ENCODE data around the gene PARD6G. TPM values are rescaled to one million over a fixed set of nuclear protein-coding genes. Genes with fewer than 3 reads are reported as not detected.

Gene PARD6G
- total RNA-seq, 1 experiment from 2014 or later: not detected

DNA sequence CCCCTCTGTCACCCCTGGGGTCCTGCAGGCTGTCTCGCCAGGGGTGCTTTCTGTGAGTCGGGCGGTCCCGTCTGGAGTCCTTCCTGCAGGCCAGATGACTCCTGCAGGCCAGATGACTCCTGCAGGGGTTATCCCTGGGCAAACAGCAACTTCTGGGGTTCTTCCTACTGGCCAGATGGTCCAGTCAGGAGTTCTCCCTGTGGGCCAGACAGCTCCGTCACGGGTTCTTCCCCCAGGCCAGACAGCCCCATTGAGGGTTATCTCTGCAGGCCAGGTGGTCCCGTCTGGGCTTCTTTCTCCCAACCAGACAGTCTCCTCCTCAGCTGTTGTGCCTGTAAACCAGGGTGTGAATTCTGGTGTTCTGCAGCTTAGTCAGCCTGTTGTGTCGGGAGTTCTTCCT lies 110.6 kb downstream of the PARD6G start:
- Histone ChIP-seq H2AFZ (ENCODE audit: low read length) (no peak overlapping the region), H3K9me2 (replicated peaks; ENCODE audit: insufficient read depth, low read length) (no peaks in the 10 kb centered on the region), H4K20me1 (ENCODE audit: insufficient read depth, low read depth, low read length) (no peaks in the 10 kb centered on the region), H3K9me3 (ENCODE audit: low read length) (no peaks in the 10 kb centered on the region), H3K4me3 (ENCODE audit: low read length) (no peak overlapping the region), H3K9ac (ENCODE audit: low read length) (no peak overlapping the region), H3K4me1 (ENCODE audit: low read length) (no peaks in the 10 kb centered on the region), H3K36me3 (ENCODE audit: insufficient read depth, low read length) (no peaks in the 10 kb centered on the region), H3K79me2 (ENCODE audit: low read length) (0 out of 2 replicates have a peak, but pooled peaks cover 9% of the 10 kb centered on the region), H3K4me2 (ENCODE audit: low read depth, low read length, poor library complexity, severe bottlenecking) (no peak overlapping the region), H3K27ac (ENCODE audit: low read length) (no peak overlapping the region), H3K27me3 (ENCODE audit: low read length) (no peaks in the 10 kb centered on the region)
- DNase-seq: no peak

DNA sequence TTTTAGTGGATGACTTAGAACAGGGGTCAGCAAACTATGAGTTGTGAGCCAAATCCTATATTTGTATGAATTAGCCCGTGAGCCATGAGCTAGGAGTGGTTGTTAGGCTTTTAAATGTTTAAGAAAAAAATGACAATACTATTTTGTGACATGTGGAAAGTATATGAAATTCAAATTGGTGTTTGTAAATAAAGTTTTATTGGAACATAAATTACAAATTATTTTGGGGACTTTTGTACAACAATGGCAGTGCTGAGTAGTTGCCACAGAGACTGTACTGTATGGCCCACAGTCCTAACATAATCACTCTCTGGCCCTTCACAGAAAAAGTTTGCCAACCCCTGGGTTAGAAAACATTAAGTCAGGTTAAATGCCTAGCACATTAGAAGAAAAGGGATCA lies 112.2 kb downstream of the PARD6G start:
- Histone ChIP-seq H3K9me2 (replicated peaks; ENCODE audit: insufficient read depth, low read length) (no peaks in the 10 kb centered on the region), H3K4me2 (ENCODE audit: low read depth, low read length, poor library complexity, severe bottlenecking) (no peak overlapping the region), H3K79me2 (ENCODE audit: low read length) (peaks cover 17% of the 10 kb centered on the region), H4K20me1 (ENCODE audit: insufficient read depth, low read depth, low read length) (no peaks in the 10 kb centered on the region), H3K27me3 (ENCODE audit: low read length) (no peaks in the 10 kb centered on the region), H3K36me3 (ENCODE audit: insufficient read depth, low read length) (no peaks in the 10 kb centered on the region), H3K9ac (ENCODE audit: low read length) (no peak overlapping the region), H3K27ac (ENCODE audit: low read length) (no peak overlapping the region), H3K4me3 (ENCODE audit: low read length) (no peak overlapping the region), H2AFZ (ENCODE audit: low read length) (no peak overlapping the region), H3K9me3 (ENCODE audit: low read length) (no peaks in the 10 kb centered on the region), H3K4me1 (ENCODE audit: low read length) (no peaks in the 10 kb centered on the region)
- no peak for DNase-seq

DNA sequence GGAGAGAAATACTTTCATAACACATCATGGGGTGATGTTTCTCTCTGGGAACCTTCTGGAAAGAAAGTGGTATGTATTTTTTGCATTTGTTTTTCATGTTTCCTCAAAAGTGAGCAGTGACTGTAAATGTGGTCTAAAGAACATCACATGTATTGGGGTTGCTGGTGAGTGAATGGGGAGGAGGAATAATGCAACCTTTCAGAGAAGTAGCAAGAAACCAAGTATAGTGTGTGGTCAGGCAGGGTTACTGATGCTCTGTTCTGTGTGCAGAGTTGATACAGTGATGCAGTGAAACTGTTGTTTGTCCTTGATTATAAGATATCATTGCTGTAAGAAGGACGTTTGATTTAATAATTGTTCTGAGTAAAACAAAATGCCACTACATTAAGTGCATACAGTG lies 114.2 kb downstream of the PARD6G start:
- Histone ChIP-seq H3K27me3 (ENCODE audit: low read length) (no peaks in the 10 kb centered on the region), H3K36me3 (ENCODE audit: insufficient read depth, low read length) (no peaks in the 10 kb centered on the region), H3K9ac (ENCODE audit: low read length) (no peak overlapping the region), H3K79me2 (ENCODE audit: low read length) (peaks cover 30% of the 10 kb centered on the region), H3K9me3 (ENCODE audit: low read length) (no peaks in the 10 kb centered on the region), H4K20me1 (ENCODE audit: insufficient read depth, low read depth, low read length) (no peaks in the 10 kb centered on the region), H3K27ac (ENCODE audit: low read length) (no peak overlapping the region), H3K4me3 (ENCODE audit: low read length) (no peak overlapping the region), H3K9me2 (replicated peaks; ENCODE audit: insufficient read depth, low read length) (no peaks in the 10 kb centered on the region), H2AFZ (ENCODE audit: low read length) (no peak overlapping the region), H3K4me2 (ENCODE audit: low read depth, low read length, poor library complexity, severe bottlenecking) (no peak overlapping the region), H3K4me1 (ENCODE audit: low read length) (no peaks in the 10 kb centered on the region)
- DNase-seq: no peak

DNA sequence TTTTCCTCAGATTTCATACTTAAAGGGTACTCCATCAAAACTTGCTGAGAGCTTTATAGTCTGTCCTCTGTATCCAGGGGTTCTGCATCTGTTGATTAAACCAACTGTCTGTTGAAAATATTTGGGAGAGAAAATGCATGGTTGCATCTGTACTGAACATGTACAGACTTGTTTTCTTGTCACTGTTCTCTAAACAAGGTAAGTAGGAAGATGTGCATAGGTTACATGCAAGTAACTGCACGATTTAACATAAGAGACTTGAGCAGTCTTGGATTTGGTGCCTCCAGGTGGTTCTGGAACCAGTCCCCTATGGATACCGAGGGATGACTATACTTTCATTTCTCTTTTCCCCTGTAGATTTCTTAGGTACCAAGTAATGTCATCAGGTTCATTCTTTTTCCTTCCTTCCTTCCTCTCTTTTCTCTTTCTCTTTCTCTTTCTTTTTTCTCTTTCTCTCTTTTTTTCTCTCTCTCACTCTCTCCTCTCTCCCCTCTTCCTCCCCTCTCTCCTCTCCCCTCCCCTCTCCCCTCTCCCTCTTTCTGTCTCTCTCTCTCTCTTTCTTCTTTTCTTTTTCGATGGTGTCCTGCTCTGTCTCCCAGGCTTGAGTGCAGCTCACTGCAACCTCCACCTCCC lies 115.0 kb downstream of the PARD6G start:
- Histone ChIP-seq H4K20me1 (ENCODE audit: insufficient read depth, low read depth, low read length) (no peaks in the 10 kb centered on the region), H3K27me3 (ENCODE audit: low read length) (no peaks in the 10 kb centered on the region), H3K79me2 (ENCODE audit: low read length) (peaks cover 39% of the 10 kb centered on the region), H3K4me3 (ENCODE audit: low read length) (no peak overlapping the region), H3K27ac (ENCODE audit: low read length) (no peak overlapping the region), H3K9me3 (ENCODE audit: low read length) (no peaks in the 10 kb centered on the region), H3K36me3 (ENCODE audit: insufficient read depth, low read length) (no peaks in the 10 kb centered on the region), H2AFZ (ENCODE audit: low read length) (no peak overlapping the region), H3K4me1 (ENCODE audit: low read length) (no peaks in the 10 kb centered on the region), H3K4me2 (ENCODE audit: low read depth, low read length, poor library complexity, severe bottlenecking) (no peak overlapping the region), H3K9me2 (replicated peaks; ENCODE audit: insufficient read depth, low read length) (no peaks in the 10 kb centered on the region), H3K9ac (ENCODE audit: low read length) (no peak overlapping the region)
- no peak for DNase-seq

DNA sequence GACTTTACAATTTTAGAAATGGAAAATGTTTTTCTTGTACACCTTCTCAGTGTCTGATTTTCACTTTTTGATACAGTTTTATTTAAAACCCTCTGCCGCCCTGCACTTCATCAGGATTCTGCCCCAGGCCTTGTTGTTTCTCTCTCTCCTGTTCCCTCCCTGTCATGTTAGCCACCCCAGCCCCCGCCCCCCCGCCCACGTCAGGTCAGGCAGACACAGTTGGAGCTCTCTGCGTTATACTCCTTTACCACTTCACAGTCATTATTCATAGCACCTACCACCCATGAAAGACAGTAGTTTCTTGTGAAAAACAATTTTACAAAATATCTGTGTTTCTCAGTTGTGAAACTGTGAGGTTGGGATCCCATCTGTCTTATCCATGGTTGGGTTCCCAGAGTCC lies 116.8 kb downstream of the PARD6G start:
- Histone ChIP-seq H3K79me2 (ENCODE audit: low read length) (peaks cover 54% of the 10 kb centered on the region), H3K9me2 (replicated peaks; ENCODE audit: insufficient read depth, low read length) (no peaks in the 10 kb centered on the region)

DNA sequence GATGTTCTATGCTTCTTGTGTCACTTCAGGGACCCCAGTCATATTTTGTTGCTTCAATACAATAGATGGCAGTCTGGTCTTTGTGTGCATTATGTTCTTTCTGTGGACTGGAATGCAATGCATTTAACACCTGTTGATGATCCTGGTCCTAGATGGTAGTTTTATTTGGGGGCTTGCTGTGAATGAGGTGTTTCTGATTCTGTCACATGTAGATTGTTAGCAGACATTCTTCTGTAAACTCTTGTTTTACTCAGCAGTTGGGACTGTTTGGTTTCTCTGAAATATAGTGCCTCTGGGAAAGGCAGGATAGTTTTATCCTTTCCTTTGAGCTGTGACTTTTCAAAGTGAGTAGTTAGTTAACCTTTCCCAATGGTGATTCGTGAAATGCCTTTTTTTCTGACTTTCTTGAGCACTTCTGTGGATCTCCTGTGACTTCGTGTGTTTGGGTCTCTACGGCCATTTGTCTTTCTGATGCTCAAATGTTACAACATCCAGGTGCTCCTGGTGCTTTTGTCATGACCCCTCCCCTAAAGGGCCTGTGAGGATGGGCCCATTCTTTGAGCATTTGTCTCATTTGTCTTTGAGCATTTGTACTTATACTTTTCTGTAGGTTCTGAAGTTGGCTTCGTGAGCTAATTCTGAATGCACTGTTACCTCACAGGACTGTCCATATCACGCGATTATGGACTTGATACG lies 117.5 kb downstream of the PARD6G start:
- no peak for DNase-seq
- H2AFZ ChIP-seq (ENCODE audit: low read length): no peak overlapping the region
- H3K9me2 ChIP-seq (replicated peaks; ENCODE audit: insufficient read depth, low read length): no peaks in the 10 kb centered on the region
- no peak overlapping the region for H3K4me3 ChIP-seq (ENCODE audit: low read length)
- H3K36me3 ChIP-seq (ENCODE audit: insufficient read depth, low read length): no peaks in the 10 kb centered on the region
- no peak overlapping the region for H3K4me2 ChIP-seq (ENCODE audit: low read depth, low read length, poor library complexity, severe bottlenecking)
- no peaks in the 10 kb centered on the region for H3K4me1 ChIP-seq (ENCODE audit: low read length)
- peaks cover 57% of the 10 kb centered on the region for H3K79me2 ChIP-seq (ENCODE audit: low read length)
- no peaks in the 10 kb centered on the region for H4K20me1 ChIP-seq (ENCODE audit: insufficient read depth, low read depth, low read length)
- H3K27ac ChIP-seq (ENCODE audit: low read length): no peak overlapping the region
- H3K9me3 ChIP-seq (ENCODE audit: low read length): no peaks in the 10 kb centered on the region
- no peaks in the 10 kb centered on the region for H3K27me3 ChIP-seq (ENCODE audit: low read length)
- H3K9ac ChIP-seq (ENCODE audit: low read length): no peak overlapping the region

More for the DNA sequence above, 116.8 kb downstream of the PARD6G start:
- Histone ChIP-seq H3K9ac (ENCODE audit: low read length) (no peak overlapping the region), H4K20me1 (ENCODE audit: insufficient read depth, low read depth, low read length) (no peaks in the 10 kb centered on the region), H3K4me1 (ENCODE audit: low read length) (no peaks in the 10 kb centered on the region), H3K36me3 (ENCODE audit: insufficient read depth, low read length) (no peaks in the 10 kb centered on the region), H3K4me2 (ENCODE audit: low read depth, low read length, poor library complexity, severe bottlenecking) (no peak overlapping the region), H2AFZ (ENCODE audit: low read length) (no peak overlapping the region), H3K27me3 (ENCODE audit: low read length) (no peaks in the 10 kb centered on the region), H3K27ac (ENCODE audit: low read length) (no peak overlapping the region), H3K4me3 (ENCODE audit: low read length) (no peak overlapping the region), H3K9me3 (ENCODE audit: low read length) (no peaks in the 10 kb centered on the region)
- no peak for DNase-seq

DNA sequence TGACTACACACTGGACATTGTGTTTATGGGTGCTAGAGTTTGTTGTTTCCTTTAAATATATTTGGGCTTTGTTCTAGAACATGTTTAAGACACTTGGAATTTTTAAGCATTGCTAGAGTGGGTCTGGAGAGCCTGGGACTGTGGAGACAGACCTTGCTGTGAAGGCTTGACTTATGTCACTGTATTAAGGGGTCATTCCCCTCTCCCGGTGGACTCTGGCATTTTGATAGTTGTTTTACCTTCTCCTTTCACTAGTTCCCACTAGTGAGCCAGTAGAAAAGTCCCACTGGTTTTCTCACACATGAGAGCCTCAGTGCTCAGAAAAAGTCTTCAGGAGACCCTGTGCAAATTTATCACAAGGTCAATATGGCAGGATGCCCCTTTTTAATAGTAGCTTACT lies 119.7 kb downstream of the PARD6G start:
- Histone ChIP-seq H3K9ac (ENCODE audit: low read length) (no peak overlapping the region), H3K9me2 (replicated peaks; ENCODE audit: insufficient read depth, low read length) (no peaks in the 10 kb centered on the region), H4K20me1 (ENCODE audit: insufficient read depth, low read depth, low read length) (no peaks in the 10 kb centered on the region), H3K79me2 (ENCODE audit: low read length) (peaks cover 71% of the 10 kb centered on the region), H3K27ac (ENCODE audit: low read length) (no peak overlapping the region), H2AFZ (ENCODE audit: low read length) (no peak overlapping the region), H3K36me3 (ENCODE audit: insufficient read depth, low read length) (no peaks in the 10 kb centered on the region), H3K9me3 (ENCODE audit: low read length) (no peaks in the 10 kb centered on the region), H3K4me2 (ENCODE audit: low read depth, low read length, poor library complexity, severe bottlenecking) (no peak overlapping the region), H3K4me3 (ENCODE audit: low read length) (no peak overlapping the region), H3K27me3 (ENCODE audit: low read length) (no peaks in the 10 kb centered on the region), H3K4me1 (ENCODE audit: low read length) (no peaks in the 10 kb centered on the region)
- no peak for DNase-seq

DNA sequence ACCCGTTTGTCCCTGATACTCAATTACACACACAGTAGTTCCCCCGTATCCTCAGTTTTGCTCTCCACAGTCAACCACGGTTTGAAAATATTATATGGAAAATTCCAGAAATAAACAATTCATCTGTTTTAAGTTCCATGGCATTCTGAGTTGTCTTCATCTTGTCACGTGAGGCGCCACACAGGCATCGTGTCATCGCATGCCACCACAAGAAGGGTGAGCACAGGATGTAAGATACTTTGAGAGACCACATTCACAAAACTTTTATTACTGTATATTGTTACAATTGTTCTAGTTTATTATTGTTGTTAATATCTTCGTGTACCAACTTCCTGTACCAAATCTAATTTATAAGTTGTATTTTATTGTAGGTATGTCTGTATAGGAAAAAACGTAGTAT lies 120.5 kb downstream of the PARD6G start:
- H3K36me3 ChIP-seq (ENCODE audit: insufficient read depth, low read length): no peaks in the 10 kb centered on the region
- H3K9me2 ChIP-seq (replicated peaks; ENCODE audit: insufficient read depth, low read length): no peaks in the 10 kb centered on the region
- no peak overlapping the region for H3K4me2 ChIP-seq (ENCODE audit: low read depth, low read length, poor library complexity, severe bottlenecking)
- no peak for DNase-seq
- H4K20me1 ChIP-seq (ENCODE audit: insufficient read depth, low read depth, low read length): no peaks in the 10 kb centered on the region
- no peaks in the 10 kb centered on the region for H3K4me1 ChIP-seq (ENCODE audit: low read length)
- H3K27ac ChIP-seq (ENCODE audit: low read length): no peak overlapping the region
- no peak overlapping the region for H3K4me3 ChIP-seq (ENCODE audit: low read length)
- H2AFZ ChIP-seq (ENCODE audit: low read length): no peak overlapping the region
- H3K9me3 ChIP-seq (ENCODE audit: low read length): no peaks in the 10 kb centered on the region
- no peak overlapping the region for H3K9ac ChIP-seq (ENCODE audit: low read length)
- H3K27me3 ChIP-seq (ENCODE audit: low read length): no peaks in the 10 kb centered on the region
- H3K79me2 ChIP-seq (ENCODE audit: low read length): peaks cover 74% of the 10 kb centered on the region
